Kidney (tissue), 14 donors: ENCODE results near the gene PLA1A. TPM values are rescaled to one million over a fixed set of nuclear protein-coding genes. Genes with fewer than 3 reads are reported as not detected.

ENCODE experiments used
- DNase-seq, 5 donors: peaks; one replicate each; pipeline ENCODE4 v3.0.0-alpha.2; 2013 to 2020
- FAIRE-seq: peaks from 2 replicates; lab custom pipeline; 2012; peaks lifted over from hg19 to GRCh38; lab: Jason Lieb, UNC
- H3K27ac ChIP-seq, 2 donors: one replicate each; pipeline ENCODE4 v1.7.0; 2013; ENCODE audit warnings: low read depth in 2 of 2, low read length in 2 of 2, inconsistent platforms in 1 of 2
- H3K27me3 ChIP-seq: one replicate; pipeline ENCODE4 v1.7.1; 2013; ENCODE audit warnings: low read length, inconsistent platforms; ENCODE audit not compliant: control insufficient read depth, insufficient read depth
- H3K36me3 ChIP-seq, 3 donors: one replicate each; pipeline versions ENCODE4 v1.7.0 to v1.7.1; 2013; ENCODE audit warnings: low read length in 3 of 3, control low read depth in 1 of 3, inconsistent platforms in 1 of 3; ENCODE audit not compliant: insufficient read depth in 3 of 3, control insufficient read depth in 2 of 3
- H3K4me1 ChIP-seq, 3 donors: one replicate each; pipeline versions ENCODE4 v1.7.0 to v1.7.1; 2013; ENCODE audit warnings: low read length in 3 of 3, inconsistent platforms in 1 of 3, low read depth in 1 of 3; ENCODE audit not compliant: control insufficient read depth in 2 of 3, insufficient read depth in 2 of 3
- H3K4me3 ChIP-seq, 3 donors: one replicate each; pipeline versions ENCODE4 v1.7.0 to v1.8.1; 2013; ENCODE audit warnings: low read length in 3 of 3, control low read depth in 1 of 3, inconsistent platforms in 1 of 3
- H3K9ac ChIP-seq, 3 donors: one replicate each; pipeline versions ENCODE4 v1.7.0 to v1.7.1; 2013; ENCODE audit warnings: low read length in 3 of 3, control low read depth in 1 of 3, inconsistent platforms in 1 of 3
- H3K9me3 ChIP-seq, 3 donors: one replicate each; pipeline versions ENCODE4 v1.7.0 to v1.7.1; 2013; ENCODE audit warnings: low read length in 3 of 3, control low read depth in 1 of 3, inconsistent platforms in 1 of 3; ENCODE audit not compliant: control insufficient read depth in 2 of 3, insufficient read depth in 1 of 3
- intact Hi-C: fragments of 100-400 bp; cut with DNase I; formaldehyde crosslinking; loops from one replicate; pipeline ENCODE4 v1.11.1; 2022
- polyA plus RNA-seq: library from polyadenylated mRNA; stranded (reverse); fragments of 350-450 nt; fragmentation: Illumina TruSeq; extraction: RNeasy Lipid Tissue Mini Kit (QIAGEN cat#74804); gene quantifications from one replicate; pipeline ENCODE4 v1.2.3, GENCODE V29; 2014; ENCODE audit warnings: low read depth, low replicate concordance; ENCODE audit not compliant: insufficient read depth
- total RNA-seq: library from RNA; stranded (reverse); fragmentation: NEBNext Ultra II Directional; extraction: Animal tissue kit (Norgen Biotek cat#: 25700); gene quantifications from one replicate; pipeline ENCODE4 v1.2.1, GENCODE V29; 2021
- TF ChIP-seq, protein P1 (sequence below): IDR thresholded peaks from 3 replicates; pipeline ENCODE4 v1.5.1; 2012; ENCODE audit warnings: mild to moderate bottlenecking, moderate library complexity, borderline replicate concordance; ENCODE audit not compliant: insufficient read depth; ENCODE audit errors: extremely low read depth
- donor health status: control.
- donor health status: control.
- donor health status: control.
- donor health status: control.
- donor health status: control.
- donor health status: DM: yes; HTN: yes; CAD: no.
- donor health status: Normal renal cell carcinoma (clear cell type).

Gene PLA1A
- total and polyA plus RNA-seq, 2 donors from 2014 or later = 6.7 to 10.1 TPM

- Histone ChIP-seq H3K9ac (no peak overlapping the region), H3K27ac (no peak overlapping the region), H3K9me3 (no peaks in the 10 kb centered on the region), H3K27me3 (no peaks in the 10 kb centered on the region), H3K4me1 (no peaks in the 10 kb centered on the region), H3K4me3 (no peak overlapping the region), H3K36me3 (no peaks in the 10 kb centered on the region)
- TF ChIP-seq, protein P1, sequence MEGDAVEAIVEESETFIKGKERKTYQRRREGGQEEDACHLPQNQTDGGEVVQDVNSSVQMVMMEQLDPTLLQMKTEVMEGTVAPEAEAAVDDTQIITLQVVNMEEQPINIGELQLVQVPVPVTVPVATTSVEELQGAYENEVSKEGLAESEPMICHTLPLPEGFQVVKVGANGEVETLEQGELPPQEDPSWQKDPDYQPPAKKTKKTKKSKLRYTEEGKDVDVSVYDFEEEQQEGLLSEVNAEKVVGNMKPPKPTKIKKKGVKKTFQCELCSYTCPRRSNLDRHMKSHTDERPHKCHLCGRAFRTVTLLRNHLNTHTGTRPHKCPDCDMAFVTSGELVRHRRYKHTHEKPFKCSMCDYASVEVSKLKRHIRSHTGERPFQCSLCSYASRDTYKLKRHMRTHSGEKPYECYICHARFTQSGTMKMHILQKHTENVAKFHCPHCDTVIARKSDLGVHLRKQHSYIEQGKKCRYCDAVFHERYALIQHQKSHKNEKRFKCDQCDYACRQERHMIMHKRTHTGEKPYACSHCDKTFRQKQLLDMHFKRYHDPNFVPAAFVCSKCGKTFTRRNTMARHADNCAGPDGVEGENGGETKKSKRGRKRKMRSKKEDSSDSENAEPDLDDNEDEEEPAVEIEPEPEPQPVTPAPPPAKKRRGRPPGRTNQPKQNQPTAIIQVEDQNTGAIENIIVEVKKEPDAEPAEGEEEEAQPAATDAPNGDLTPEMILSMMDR = no peak
- FAIRE-seq (no peak), DNase-seq (no peak)
- intact Hi-C loops = no loop called here
These were observed 26.5 kb upstream of the PLA1A start for GRCh38 chr3:119571230-119571629.

DNA sequence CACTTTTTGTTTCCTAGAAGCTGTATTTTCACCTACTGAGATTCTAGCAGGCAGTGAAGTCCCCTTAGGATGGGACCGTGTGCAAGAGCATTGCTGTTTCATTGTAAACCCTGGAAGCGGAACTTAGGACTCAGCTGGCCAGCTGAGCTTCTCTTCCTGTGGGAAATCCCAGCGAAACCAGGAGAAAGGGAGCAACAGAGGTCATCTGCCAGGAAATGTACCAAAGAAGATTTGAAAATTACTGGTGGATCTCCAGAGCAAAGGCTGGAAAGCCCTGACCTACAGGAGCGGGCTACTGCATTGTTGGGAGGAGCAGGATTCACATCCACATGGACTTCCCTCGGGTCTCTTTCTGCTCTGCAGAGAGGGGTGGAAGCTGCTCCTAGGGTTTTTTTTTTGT lies 26.0 kb upstream of the PLA1A start:
- Histone ChIP-seq H3K27ac (no peak overlapping the region), H3K4me1 (no peaks in the 10 kb centered on the region), H3K36me3 (no peaks in the 10 kb centered on the region), H3K9me3 (no peaks in the 10 kb centered on the region), H3K4me3 (no peak overlapping the region), H3K9ac (no peak overlapping the region), H3K27me3 (no peaks in the 10 kb centered on the region)
- intact Hi-C loops = no loop called here
- DNase-seq (no peak), FAIRE-seq (no peak)
- TF ChIP-seq, protein P1 = no peak

- Histone ChIP-seq H3K4me3 (no peak overlapping the region), H3K9me3 (no peaks in the 10 kb centered on the region), H3K4me1 (peaks cover 0 to 4% (median 0%) of the 10 kb centered on the region in 3 donors), H3K27me3 (no peaks in the 10 kb centered on the region), H3K36me3 (no peaks in the 10 kb centered on the region), H3K27ac (no peak overlapping the region), H3K9ac (no peak overlapping the region)
- intact Hi-C loops = no loop called here
- no peak for DNase-seq
- no peak for FAIRE-seq
- TF ChIP-seq, protein P1 = no peak
These were observed 22.2 kb upstream of the PLA1A start for GRCh38 chr3:119575507-119575906.
